HepG2 (cell line): ENCODE data around the gene ADCK2. TPM values are rescaled to one million over a fixed set of nuclear protein-coding genes. Genes with fewer than 3 reads are reported as not detected.

Experiments used
- AGO2 ChIP-seq: fragments of 200-400 bp; formaldehyde crosslinking; optimal IDR thresholded peaks from 2 replicates; pipeline ENCODE3; 2017; ENCODE audit warnings: mild to moderate bottlenecking, low read depth, low read length, moderate library complexity
- BRCA1 ChIP-seq: sonication (generic); formaldehyde crosslinking; IDR thresholded peaks from 2 replicates; pipeline ENCODE4 v1.4.0; 2020; ENCODE audit warnings: missing genetic modification reagents
- DNMT1 ChIP-seq: sonication (generic); formaldehyde crosslinking; IDR thresholded peaks from 2 replicates; pipeline ENCODE4 v1.5.1; 2020; ENCODE audit warnings: mild to moderate bottlenecking, missing genetic modification reagents
- FOXC1 ChIP-seq: sonication (generic); formaldehyde crosslinking; IDR thresholded peaks from 2 replicates; pipeline ENCODE4 v1.8.0; 2022; ENCODE audit warnings: mild to moderate bottlenecking, missing genetic modification reagents, borderline replicate concordance
- FOXO1 ChIP-seq: sonication (generic); formaldehyde crosslinking; IDR thresholded peaks from 2 replicates; pipeline ENCODE4 v1.4.0; 2020; ENCODE audit warnings: missing genetic modification reagents
- GATA4 ChIP-seq: sonication (generic); IDR thresholded peaks from 2 replicates; pipeline ENCODE4 v1.6.1; 2016; ENCODE audit warnings: antibody characterized with exemption, low read depth, borderline replicate concordance
- HBP1 ChIP-seq: IDR thresholded peaks from 2 replicates; pipeline ENCODE4 v1.6.1; 2016; ENCODE audit warnings: low read depth, control low read depth
- HCFC1 ChIP-seq: fragments of 150-350 bp; IDR thresholded peaks from 2 replicates; pipeline ENCODE4 v1.6.1; 2014; ENCODE audit warnings: low read depth, low read length
- MIER3 ChIP-seq: IDR thresholded peaks from 2 replicates; pipeline ENCODE4 v1.6.1; 2016; ENCODE audit warnings: missing compliant biosample characterization, borderline replicate concordance
- NPAS2 ChIP-seq: sonication (generic); formaldehyde crosslinking; IDR thresholded peaks from 2 replicates; pipeline ENCODE4 v1.8.0; 2022; ENCODE audit warnings: mild to moderate bottlenecking, missing genetic modification reagents, borderline replicate concordance
- POGK ChIP-seq: sonication (generic); formaldehyde crosslinking; conservative IDR thresholded peaks from 2 replicates; pipeline ENCODE4 v1.8.0; 2022; ENCODE audit warnings: mild to moderate bottlenecking, moderate library complexity, missing genetic modification reagents
- RFX3 ChIP-seq: IDR thresholded peaks from 2 replicates; pipeline ENCODE4 v1.6.1; 2016; ENCODE audit warnings: missing biosample characterization, missing genetic modification reagents
- STAG1 ChIP-seq: sonication (generic); formaldehyde crosslinking; IDR thresholded peaks from 2 replicates; pipeline ENCODE4 v1.4.0; 2020; ENCODE audit warnings: missing genetic modification reagents
- TAF15 ChIP-seq: fragments of 200-400 bp; formaldehyde crosslinking; IDR thresholded peaks from one replicate; pipeline ENCODE4 v1.6.1; 2018; ENCODE audit warnings: mild to moderate bottlenecking, low read depth, low read length; ENCODE audit not compliant: poor library complexity, severe bottlenecking
- TEF ChIP-seq: sonication (generic); formaldehyde crosslinking; IDR thresholded peaks from 2 replicates; pipeline ENCODE4 v1.5.0; 2020; ENCODE audit warnings: missing genetic modification reagents
- TFAP4 ChIP-seq: sonication (generic); IDR thresholded peaks from 2 replicates; pipeline ENCODE4 v1.6.1; 2016; ENCODE audit warnings: low read depth, borderline replicate concordance
- ZBED4 ChIP-seq: sonication (generic); formaldehyde crosslinking; IDR thresholded peaks from 2 replicates; pipeline ENCODE4 v1.4.0; 2020; ENCODE audit warnings: missing genetic modification reagents, borderline replicate concordance
- ZBTB8A ChIP-seq: sonication (generic); formaldehyde crosslinking; IDR thresholded peaks from 2 replicates; pipeline ENCODE4 v1.4.0; 2020; ENCODE audit warnings: mild to moderate bottlenecking, low read depth, missing genetic modification reagents, borderline replicate concordance
- ZNF263 ChIP-seq: sonication (generic); formaldehyde crosslinking; IDR thresholded peaks from 2 replicates; pipeline ENCODE4 v1.4.0; 2020; ENCODE audit warnings: missing genetic modification reagents
- ZNF652 ChIP-seq: IDR thresholded peaks from 2 replicates; pipeline ENCODE4 v1.6.1; 2016; ENCODE audit warnings: low read depth, borderline replicate concordance
- ZNF782 ChIP-seq: sonication (generic); formaldehyde crosslinking; IDR thresholded peaks from 2 replicates; pipeline ENCODE4 v1.4.0; 2020; ENCODE audit warnings: missing genetic modification reagents, mild to moderate bottlenecking, borderline replicate concordance
- polyA plus RNA-seq, 8 experiments: library from polyadenylated mRNA; depleted of rRNA in 3 of 8; stranded (reverse) in 7 of 8; unstranded in 1 of 8; fragments of >200 nt; fragmentation: Illumina TruSeq in 4 of 8; extraction: Trizol in 4 of 8; gene quantifications; 2 replicates each; pipeline versions ENCODE4 v1.2.1 to v1.2.3, GENCODE V29; 2011 to 2016; ENCODE audit warnings: low read depth in 4 of 8, missing spikeins in 1 of 8, mixed read lengths in 1 of 8; ENCODE audit not compliant: insufficient read depth in 1 of 8
- total RNA-seq, 5 experiments: library from RNA; depleted of rRNA; stranded (reverse); fragments of >200 nt; fragmentation: Illumina TruSeq; extraction: Trizol; gene quantifications; 2 replicates each; pipeline ENCODE4 v1.2.3, GENCODE V29; 2016; ENCODE audit warnings: low read depth in 1 of 5

Gene ADCK2
- total and polyA plus RNA-seq, 2 of the 13 experiments (the other 11 are each of a cell fraction or from before 2014, with no cell fraction given): 8.6 to 18.8 TPM

- no peak for TF ChIP-seq ZBED4 (CRISPR knock-in tag)
- no peak for TF ChIP-seq AGO2
- TF ChIP-seq STAG1 (CRISPR knock-in tag): no peak
- no peak for TF ChIP-seq TAF15
- TF ChIP-seq ZBTB8A (CRISPR knock-in tag): no peak
- TF ChIP-seq TFAP4: peak; percentile 36; the same call in 1 of the 2 replicates
- TF ChIP-seq DNMT1 (CRISPR knock-in tag): no peak
- TF ChIP-seq FOXC1 (CRISPR knock-in tag): no peak
- TF ChIP-seq MIER3 (CRISPR knock-in tag): no peak
- TF ChIP-seq FOXO1 (CRISPR knock-in tag): 0 out of 2 replicates have a peak, but pooled peaks have one; percentile 16
- TF ChIP-seq POGK: no peak
- TF ChIP-seq HBP1 (CRISPR knock-in tag): no peak
- TF ChIP-seq ZNF263 (CRISPR knock-in tag): no peak
- TF ChIP-seq TEF (CRISPR knock-in tag): no peak
- peak; percentile 64 for TF ChIP-seq RFX3 (CRISPR knock-in tag)
- no peak for TF ChIP-seq ZNF782
- TF ChIP-seq BRCA1: no peak
- peak; percentile 69; the same call in 1 of the 2 replicates for TF ChIP-seq ZNF652
- TF ChIP-seq GATA4: no peak
- TF ChIP-seq HCFC1: no peak
- no peak for TF ChIP-seq NPAS2 (CRISPR knock-in tag)
These were observed 31.8 kb upstream of the ADCK2 start, which contains the start of gene DENND2A (continued) for GRCh38 chr7:140640727-140641523.
